HG02981 (cell line): ENCODE results near the gene ZNF705A.
"Not testable (repeated sequence)": the region's sequence is repeated elsewhere in the genome, so short reads cannot be mapped to it uniquely, and the experiment has no call there.

ENCODE experiments used
- ATAC-seq: cut with Tn5 transposase; IDR thresholded peaks from one replicate; pipeline ENCODE4 v1.9.1; 2021; ENCODE audit warnings: mild to moderate bottlenecking, moderate library complexity; ENCODE audit not compliant: unreplicated experiment

The ZNF705A gene

GRCh38 chr12:8183346-8183745 lies 26.5 kb downstream of the ZNF705A start:
- not testable (repeated sequence) for ATAC-seq

- ATAC-seq: not testable (repeated sequence)
Measured at GRCh38 chr12:8184206-8184605, 27.4 kb downstream of the ZNF705A start.

GRCh38 chr12:8188088-8188487 lies 31.3 kb downstream of the ZNF705A start:
- ATAC-seq: not testable (repeated sequence)

- not testable (repeated sequence) for ATAC-seq
Measured at GRCh38 chr12:8197685-8198308, 41.0 kb downstream of the ZNF705A start.

- not testable (repeated sequence) for ATAC-seq
Measured at GRCh38 chr12:8218711-8219382, 62.0 kb downstream of the ZNF705A start.

- not testable (repeated sequence) for ATAC-seq
Measured at GRCh38 chr12:8221375-8221774, 64.6 kb downstream of the ZNF705A start.

GRCh38 chr12:8221844-8222243 lies 65.0 kb downstream of the ZNF705A start:
- ATAC-seq: not testable (repeated sequence)

- ATAC-seq: not testable (repeated sequence)
Measured at GRCh38 chr12:8222303-8222702, 65.5 kb downstream of the ZNF705A start.

GRCh38 chr12:8223646-8224045 lies 66.8 kb downstream of the ZNF705A start:
- ATAC-seq: not testable (repeated sequence)

GRCh38 chr12:8224782-8225181 lies 68.0 kb downstream of the ZNF705A start:
- not testable (repeated sequence) for ATAC-seq

GRCh38 chr12:8226355-8226754 lies 69.5 kb downstream of the ZNF705A start:
- no peak for ATAC-seq

GRCh38 chr12:8226992-8227731 lies 70.3 kb downstream of the ZNF705A start, which contains the start of gene FAM90A1:
Gene FAM90A1, minus strand, starts transcription at chr12:8227618. Its CDS starts 2,786 bp downstream, at chr12:8224832.
- ATAC-seq: not testable (repeated sequence)

GRCh38 chr12:8227732-8228077 lies 70.9 kb downstream of the ZNF705A start:
- not testable (repeated sequence) for ATAC-seq

GRCh38 chr12:8228607-8229006 lies 71.8 kb downstream of the ZNF705A start:
- not testable (repeated sequence) for ATAC-seq

- not testable (repeated sequence) for ATAC-seq
Measured at GRCh38 chr12:8229486-8229885, 72.7 kb downstream of the ZNF705A start.
